Measurements from ENCODE around the gene NUDT19. TPM values are rescaled to one million over a fixed set of nuclear protein-coding genes. Genes with fewer than 3 reads are reported as not detected.

NUDT19 gene
- total RNA-seq, 2 experiments from 2014 or later: 14.7 to 17.7 TPM

DNA sequence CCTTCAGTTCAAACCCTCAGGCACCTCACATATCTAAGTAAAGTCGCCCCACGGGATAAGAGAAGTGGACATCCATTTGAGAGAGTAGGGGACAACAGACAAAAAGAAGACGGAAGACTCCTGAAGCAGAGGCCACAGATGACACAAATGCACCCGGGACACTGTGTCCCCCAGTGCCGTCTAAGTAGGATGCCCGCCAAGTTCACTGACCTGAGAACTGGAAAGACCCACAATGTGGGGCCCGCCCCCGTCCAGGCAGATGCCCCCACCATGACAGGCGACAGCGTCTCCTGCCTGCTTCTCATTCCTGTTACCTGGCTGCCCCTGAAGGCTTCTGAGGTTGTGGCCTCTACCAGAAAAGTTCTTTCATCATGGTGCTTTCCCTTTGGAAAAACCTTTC, 33.5 kb upstream of the NUDT19 start:
- Mint-ChIP-seq H3K27me3 (no peaks in the 10 kb centered on the region), H3K4me3 (no peak overlapping the region), H3K27ac (no peak overlapping the region), H3K36me3 (ENCODE audit: low read depth) (peaks cover 14% of the 10 kb centered on the region), H3K9me3 (ENCODE audit: low read depth) (no peaks in the 10 kb centered on the region), H3K4me1 (peaks cover 3% of the 10 kb centered on the region)
- intact Hi-C loops (cut with DNase I, micrococcal nuclease): no loop called here
- no peak for DNase-seq
- ChIA-PET CTCF (no interaction called here), POLR2A (no interaction called here)
- no peak for ATAC-seq

- peaks cover 12% of the 10 kb centered on the region for H3K36me3 Mint-ChIP-seq (ENCODE audit: low read depth)
- no peak for ATAC-seq
- peaks cover 5% of the 10 kb centered on the region for H3K4me1 Mint-ChIP-seq
- POLR2A ChIA-PET: no interaction called here
- DNase-seq: no peak
- H3K9me3 Mint-ChIP-seq (ENCODE audit: low read depth): no peaks in the 10 kb centered on the region
- CTCF ChIA-PET: no interaction called here
- intact Hi-C loops (cut with DNase I, micrococcal nuclease): no loop called here
- no peak overlapping the region for H3K4me3 Mint-ChIP-seq
- H3K27ac Mint-ChIP-seq: no peak overlapping the region
- H3K27me3 Mint-ChIP-seq: no peaks in the 10 kb centered on the region
Observed at GRCh38 chr19:32658527-32658926, 33.1 kb upstream of the NUDT19 start.

DNA sequence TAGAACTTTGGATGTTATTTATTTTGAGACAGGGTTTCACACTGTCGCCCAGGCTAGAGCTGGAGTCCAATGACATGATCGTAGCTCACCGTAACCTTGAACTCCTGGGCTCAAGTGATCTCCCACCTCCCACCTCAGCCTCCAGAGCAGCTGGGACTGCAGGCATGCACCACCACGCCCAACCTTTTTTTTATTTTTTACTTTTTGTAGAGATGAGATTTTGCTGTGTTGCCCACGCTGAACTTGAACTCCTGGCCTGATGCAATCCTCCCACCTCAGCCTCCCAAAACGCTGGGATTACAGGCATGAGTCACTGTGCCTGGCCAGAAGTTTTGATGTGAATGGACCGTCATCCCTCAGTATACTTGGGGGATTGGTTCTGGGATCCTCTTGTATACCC, 30.3 kb upstream of the NUDT19 start:
- no peak overlapping the region for H3K27ac Mint-ChIP-seq
- H3K4me3 Mint-ChIP-seq: no peak overlapping the region
- ChIA-PET POLR2A (no interaction called here), CTCF (interaction anchor here (0.9 kb wide), 1 partner anchor 13 kb away, joined by 3 read pairs; no protein-coding TSS in a partner anchor)
- no peak for ATAC-seq
- H3K9me3 Mint-ChIP-seq (ENCODE audit: low read depth): no peaks in the 10 kb centered on the region
- intact Hi-C loops (cut with DNase I, micrococcal nuclease): no loop called here
- peaks cover 6% of the 10 kb centered on the region for H3K36me3 Mint-ChIP-seq (ENCODE audit: low read depth)
- no peaks in the 10 kb centered on the region for H3K27me3 Mint-ChIP-seq
- DNase-seq: no peak
- peaks cover 5% of the 10 kb centered on the region for H3K4me1 Mint-ChIP-seq

GRCh38 chr19:32662186-32662585, 29.4 kb upstream of the NUDT19 start:
- Mint-ChIP-seq H3K36me3 (ENCODE audit: low read depth) (peaks cover 5% of the 10 kb centered on the region), H3K27ac (no peak overlapping the region), H3K4me1 (peaks cover 5% of the 10 kb centered on the region), H3K27me3 (no peaks in the 10 kb centered on the region), H3K9me3 (ENCODE audit: low read depth) (no peaks in the 10 kb centered on the region), H3K4me3 (no peak overlapping the region)
- peak; percentile 41 for DNase-seq
- CTCF ChIA-PET: no interaction called here
- POLR2A ChIA-PET: no interaction called here
- intact Hi-C loops (cut with DNase I, micrococcal nuclease): no loop called here
- ATAC-seq: peak; percentile 76

DNA sequence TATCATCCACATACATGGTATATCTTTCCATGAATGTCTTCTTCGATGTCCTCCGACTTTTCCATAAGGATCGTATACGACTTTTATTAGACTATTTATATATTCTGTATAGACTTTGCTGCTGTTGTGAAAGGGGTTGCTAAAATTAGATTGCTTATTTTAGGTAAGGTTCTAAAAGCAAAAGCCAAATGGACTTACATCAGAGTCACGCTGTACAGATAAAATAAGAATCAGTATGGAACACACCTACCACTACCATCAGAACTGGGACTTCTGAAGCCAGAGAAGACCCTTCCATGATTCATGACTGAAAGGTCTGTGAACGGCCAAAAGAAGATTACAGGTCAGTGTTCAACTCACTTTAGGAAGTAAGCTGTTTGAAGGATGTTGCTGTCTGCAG, 25.5 kb upstream of the NUDT19 start:
- H3K27me3 Mint-ChIP-seq: no peaks in the 10 kb centered on the region
- no peak overlapping the region for H3K4me3 Mint-ChIP-seq
- ATAC-seq (no peak), DNase-seq (no peak)
- H3K36me3 Mint-ChIP-seq (ENCODE audit: low read depth): peaks cover 2% of the 10 kb centered on the region
- CTCF ChIA-PET: no interaction called here
- no peak overlapping the region for H3K27ac Mint-ChIP-seq
- no peaks in the 10 kb centered on the region for H3K9me3 Mint-ChIP-seq (ENCODE audit: low read depth)
- peaks cover 22% of the 10 kb centered on the region for H3K4me1 Mint-ChIP-seq
- intact Hi-C loops (cut with DNase I, micrococcal nuclease): no loop called here
- POLR2A ChIA-PET: no interaction called here

DNA sequence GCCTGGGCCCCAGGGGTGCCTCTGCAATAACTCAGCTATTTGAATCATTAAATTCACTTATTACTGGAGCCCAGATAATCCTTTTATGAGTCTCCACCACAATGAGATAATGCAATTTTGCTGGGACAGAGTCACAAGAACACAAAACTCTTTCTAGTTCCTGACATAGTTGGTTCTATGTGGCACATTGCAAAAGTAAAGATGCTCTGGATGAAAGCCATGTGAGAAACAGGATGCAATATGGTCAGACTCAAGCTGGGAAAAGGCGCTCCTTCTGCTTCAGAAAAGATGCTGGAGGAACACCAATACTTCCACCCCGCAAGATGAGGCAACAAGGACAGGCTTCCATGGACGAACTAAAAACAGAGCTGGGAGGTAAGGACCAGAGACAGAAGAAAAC, 22.3 kb upstream of the NUDT19 start:
- ChIA-PET CTCF (no interaction called here), POLR2A (no interaction called here)
- Mint-ChIP-seq H3K9me3 (ENCODE audit: low read depth) (no peaks in the 10 kb centered on the region), H3K27ac (no peak overlapping the region), H3K27me3 (no peaks in the 10 kb centered on the region), H3K4me3 (no peak overlapping the region), H3K4me1 (peaks cover 38% of the 10 kb centered on the region), H3K36me3 (ENCODE audit: low read depth) (peaks cover 2% of the 10 kb centered on the region)
- ATAC-seq (no peak), DNase-seq (no peak)
- intact Hi-C loops (cut with DNase I, micrococcal nuclease): no loop called here

DNA sequence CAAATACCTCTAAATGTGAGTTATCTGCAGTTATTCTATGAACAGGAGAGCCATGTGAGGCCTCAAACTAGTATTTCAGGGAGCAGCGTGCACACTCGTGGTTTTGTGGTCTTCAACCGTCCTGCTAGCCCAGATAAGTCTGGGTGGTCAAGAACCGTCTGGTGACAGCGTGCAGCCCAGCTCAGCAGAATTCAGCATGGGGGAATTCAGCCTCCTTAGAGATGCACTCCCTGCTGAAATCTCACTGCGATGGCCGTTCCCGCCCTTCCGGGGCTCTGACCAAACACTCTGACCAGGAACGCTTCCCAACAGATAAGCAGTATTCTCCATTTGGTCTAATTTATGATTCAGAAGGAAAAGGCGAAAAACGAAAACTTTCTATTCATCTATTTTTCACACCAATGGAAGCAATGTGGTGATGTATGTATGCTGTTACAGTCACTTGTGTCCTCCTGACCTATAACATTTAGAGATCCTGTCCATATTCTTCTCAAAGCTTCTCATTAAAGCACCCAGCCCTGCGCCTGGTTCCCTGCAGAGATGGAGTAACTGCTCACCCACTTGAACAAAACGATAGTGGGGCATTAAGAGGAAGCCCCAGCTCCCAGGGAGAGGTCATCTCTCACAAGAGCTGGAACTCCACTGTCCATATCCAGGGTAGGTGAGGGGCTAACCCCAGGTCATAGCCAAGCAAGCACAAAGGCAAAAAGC, 19.6 kb upstream of the NUDT19 start:
- H3K36me3 Mint-ChIP-seq (ENCODE audit: low read depth): peaks cover 2% of the 10 kb centered on the region
- no peak for ATAC-seq
- H3K27me3 Mint-ChIP-seq: peaks cover 4% of the 10 kb centered on the region
- no peak overlapping the region for H3K4me3 Mint-ChIP-seq
- H3K4me1 Mint-ChIP-seq: peaks cover 40% of the 10 kb centered on the region
- CTCF ChIA-PET: interaction anchor here (0.5 to 1.1 kb wide), 3 partner anchors 21 to 170 kb away, joined by 3 to 4 read pairs (median 4); no protein-coding TSS in a partner anchor
- POLR2A ChIA-PET: interaction anchor here (0.6 kb wide), 1 partner anchor 1356 kb away, joined by 3 read pairs; no protein-coding TSS in a partner anchor
- DNase-seq: no peak
- no peak overlapping the region for H3K27ac Mint-ChIP-seq
- intact Hi-C loops (cut with DNase I, micrococcal nuclease): no loop called here
- H3K9me3 Mint-ChIP-seq (ENCODE audit: low read depth): no peaks in the 10 kb centered on the region

- H3K27me3 Mint-ChIP-seq: peaks cover 11% of the 10 kb centered on the region
- peaks cover 2% of the 10 kb centered on the region for H3K36me3 Mint-ChIP-seq (ENCODE audit: low read depth)
- H3K4me3 Mint-ChIP-seq: peak overlapping the region; percentile 20
- intact Hi-C loops (cut with DNase I, micrococcal nuclease): no loop called here
- ChIA-PET CTCF (interaction anchor here (0.5 kb wide), 1 partner anchor 170 kb away, joined by 4 read pairs; no protein-coding TSS in a partner anchor), POLR2A (no interaction called here)
- peaks cover 44% of the 10 kb centered on the region for H3K4me1 Mint-ChIP-seq
- no peak for DNase-seq
- no peaks in the 10 kb centered on the region for H3K9me3 Mint-ChIP-seq (ENCODE audit: low read depth)
- ATAC-seq: no peak
- H3K27ac Mint-ChIP-seq: no peak overlapping the region
Observed at GRCh38 chr19:32672841-32673240, 18.8 kb upstream of the NUDT19 start.

DNA sequence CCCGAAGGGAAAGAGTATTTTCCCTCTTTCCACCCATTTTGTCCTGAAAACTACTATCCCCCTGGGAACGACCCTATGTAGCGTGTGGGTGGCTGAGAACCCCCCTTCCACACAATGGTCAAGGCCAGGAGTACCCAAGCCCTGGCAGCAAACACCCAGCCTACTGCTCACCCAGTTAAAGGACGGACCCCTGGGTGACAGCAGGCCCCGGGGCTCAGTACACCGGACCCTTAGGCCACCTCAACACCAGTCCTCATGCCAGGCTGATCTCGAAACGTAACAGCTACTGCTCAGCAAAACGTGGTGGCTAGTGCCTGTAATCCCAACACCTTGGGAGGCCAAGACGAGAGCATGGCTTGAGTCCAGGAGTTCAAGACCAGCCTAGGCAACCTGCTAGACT, 18.0 kb upstream of the NUDT19 start:
- no peaks in the 10 kb centered on the region for H3K9me3 Mint-ChIP-seq (ENCODE audit: low read depth)
- ChIA-PET CTCF (interaction anchor here (0.9 kb wide), 1 partner anchor 18 kb away, joined by 3 read pairs; the partner anchor contains the start of gene NUDT19), POLR2A (interaction anchor here (0.7 kb wide), 2 partner anchors 49 to 406 kb away, joined by 3 to 5 read pairs; no protein-coding TSS in a partner anchor)
- H3K4me3 Mint-ChIP-seq: peak overlapping the region; percentile 77
- ATAC-seq: no peak
- peaks cover 44% of the 10 kb centered on the region for H3K4me1 Mint-ChIP-seq
- intact Hi-C loops (cut with DNase I, micrococcal nuclease): no loop called here
- H3K36me3 Mint-ChIP-seq (ENCODE audit: low read depth): peaks cover 2% of the 10 kb centered on the region
- peaks cover 11% of the 10 kb centered on the region for H3K27me3 Mint-ChIP-seq
- H3K27ac Mint-ChIP-seq: no peak overlapping the region
- DNase-seq: no peak

DNA sequence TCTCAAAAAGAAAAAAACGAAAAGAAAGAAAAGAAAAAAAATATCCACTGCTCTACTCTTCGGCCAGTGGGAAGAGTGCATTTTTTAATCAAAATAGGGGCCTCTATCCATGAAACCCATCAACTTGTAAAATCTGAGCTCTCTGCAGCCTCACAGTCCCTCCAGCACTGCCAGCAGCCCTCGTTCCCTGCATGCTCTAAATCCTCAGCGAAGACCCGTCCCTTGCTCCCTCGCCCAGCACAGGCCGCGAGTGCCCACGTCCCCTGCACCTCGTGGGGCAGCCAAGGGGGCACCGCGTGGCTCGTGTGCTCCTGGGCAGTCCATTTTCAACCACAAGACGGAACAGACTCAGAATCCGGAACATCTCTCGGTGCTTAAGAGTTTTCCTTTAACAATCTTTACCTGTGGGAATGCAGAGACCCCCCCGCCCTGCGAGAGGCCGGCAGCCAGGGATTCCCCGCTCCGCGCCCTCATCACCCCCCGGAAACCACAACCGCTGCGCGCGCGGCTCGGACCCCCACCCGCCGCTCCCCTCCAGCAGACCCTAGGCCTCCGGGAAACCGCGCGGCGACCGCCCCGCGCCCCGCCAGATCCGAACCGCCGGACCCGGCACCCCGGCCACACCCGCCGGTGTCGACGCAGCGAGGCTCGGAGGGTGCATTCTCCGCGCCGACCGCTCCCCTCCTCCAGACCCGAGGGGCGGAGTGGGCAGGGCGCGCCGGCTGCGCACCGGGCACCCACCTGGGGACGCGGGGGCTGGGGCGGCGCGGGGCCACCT, 17.3 kb upstream of the NUDT19 start:
- H3K4me3 Mint-ChIP-seq: peak overlapping the region; percentile 77
- ATAC-seq (no peak), DNase-seq (peak; percentile 20)
- H3K9me3 Mint-ChIP-seq (ENCODE audit: low read depth): no peaks in the 10 kb centered on the region
- CTCF ChIA-PET: interaction anchor here (0.6 to 0.9 kb wide), 2 partner anchors 9 to 17 kb away, joined by 3 to 5 read pairs; partner anchors contain the start of gene NUDT19
- intact Hi-C loops (cut with DNase I, micrococcal nuclease): loop anchor here (1.0 to 2.0 kb wide), 3 partner anchors 32 to 329 kb away; partner anchors contain the start of gene ZNF507 (in 1 of the 2)
- peak overlapping the region; percentile 69 for H3K27ac Mint-ChIP-seq
- peaks cover 38% of the 10 kb centered on the region for H3K4me1 Mint-ChIP-seq
- peaks cover 11% of the 10 kb centered on the region for H3K27me3 Mint-ChIP-seq
- POLR2A ChIA-PET: interaction anchor here (0.7 to 1.1 kb wide), 3 partner anchors 19 to 405 kb away, joined by 3 to 8 read pairs (median 5); no protein-coding TSS in a partner anchor
- H3K36me3 Mint-ChIP-seq (ENCODE audit: low read depth): peaks cover 2% of the 10 kb centered on the region

DNA sequence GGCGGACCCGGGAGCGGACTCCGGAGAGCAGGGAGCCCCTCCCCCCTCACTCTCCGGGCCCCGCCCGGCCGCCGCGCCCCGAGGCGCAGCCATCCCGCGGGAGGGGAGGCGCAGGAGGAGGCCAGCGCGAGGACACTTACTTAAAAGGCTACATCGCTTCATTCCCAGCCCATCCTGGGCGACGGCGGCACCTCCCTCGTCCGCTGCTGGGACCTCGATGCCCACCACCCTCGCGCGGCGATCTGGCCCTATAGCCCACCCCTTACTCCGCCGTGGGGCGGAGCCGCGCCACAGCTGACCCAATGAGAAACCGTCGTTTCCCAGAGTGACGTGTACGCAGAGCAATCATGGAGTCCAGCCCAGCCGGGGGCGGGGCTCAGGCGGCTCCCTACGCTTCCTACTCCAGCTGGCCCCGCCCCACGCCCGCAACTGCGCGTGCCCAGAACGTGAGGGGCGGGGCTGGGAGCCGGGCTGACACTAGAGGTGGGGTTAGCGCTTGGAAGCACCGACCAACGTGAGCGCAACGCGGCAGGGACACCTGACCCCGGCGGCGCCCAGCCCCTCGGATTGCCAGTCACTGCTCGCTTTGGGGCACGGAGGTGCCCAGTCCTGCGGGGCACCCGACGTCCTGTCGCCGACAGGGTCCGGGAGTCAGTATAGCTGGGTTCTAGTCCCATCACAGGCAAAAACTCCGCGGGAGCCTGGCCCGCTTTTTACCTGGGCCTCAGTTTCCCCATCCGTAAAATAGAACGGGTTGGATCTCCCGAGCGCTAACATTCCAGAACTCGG, 16.5 kb upstream of the NUDT19 start, which contains the start of gene ANKRD27:
TSS of gene ANKRD27 (minus strand) at position 250 of the 789 bp plus-strand sequence. CDS start 16,165 bp downstream, outside the sequence.
- Mint-ChIP-seq H3K9me3 (ENCODE audit: low read depth) (no peaks in the 10 kb centered on the region), H3K36me3 (ENCODE audit: low read depth) (peaks cover 2% of the 10 kb centered on the region), H3K27ac (peak within 1 kb of the TSS; percentile 69), H3K4me1 (peaks cover 30% of the 10 kb centered on the region), H3K4me3 (peak within 1 kb of the TSS; percentile 78), H3K27me3 (peaks cover 11% of the 10 kb centered on the region)
- DNase-seq (peak; percentile 99), ATAC-seq (peak; percentile 95)
- POLR2A ChIA-PET: interaction anchor here (1.1 kb wide), 1 partner anchor 18 kb away, joined by 8 read pairs; no protein-coding TSS in a partner anchor
- intact Hi-C loops (cut with DNase I, micrococcal nuclease): loop anchor here (1.0 to 5.0 kb wide), 12 partner anchors 16 to 697 kb away; partner anchors contain the start of genes FAAP24 (in 2 of the 2), PDCD5 (in 2 of the 2), CEBPG (in 1 of the 2) and DPY19L3 (in 1 of the 2)
- CTCF ChIA-PET: interaction anchor here (0.6 to 1.1 kb wide), 4 partner anchors 8 to 403 kb away, joined by 3 to 5 read pairs (median 3); partner anchors contain the start of gene NUDT19
